HG03025 (cell line): ENCODE results near the gene SOX1.

ENCODE experiments used
- ATAC-seq: cut with Tn5 transposase; IDR thresholded peaks from one replicate; pipeline ENCODE4 v1.9.1; 2021; ENCODE audit warnings: mild to moderate bottlenecking, moderate library complexity; ENCODE audit not compliant: unreplicated experiment, low FRiP score

Gene SOX1

DNA sequence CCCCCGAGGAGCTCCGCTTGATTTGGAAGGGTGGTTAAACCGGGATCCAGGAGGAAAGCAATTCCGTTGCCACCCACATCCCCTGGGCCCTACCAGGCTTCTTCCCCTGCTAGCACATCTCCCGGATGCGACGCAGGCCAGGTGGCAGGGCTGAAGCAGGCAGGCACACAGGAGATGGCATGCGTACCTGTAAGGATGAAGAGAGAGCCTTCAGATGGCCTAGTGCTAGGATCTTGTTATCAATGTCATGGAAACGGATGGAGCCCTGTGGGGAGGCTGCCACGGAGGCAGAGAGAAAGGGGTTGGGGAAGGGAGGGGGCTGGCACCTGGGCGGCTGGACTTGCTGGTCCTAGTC, 8.5 kb upstream of the SOX1 start:
- no peak for ATAC-seq

DNA sequence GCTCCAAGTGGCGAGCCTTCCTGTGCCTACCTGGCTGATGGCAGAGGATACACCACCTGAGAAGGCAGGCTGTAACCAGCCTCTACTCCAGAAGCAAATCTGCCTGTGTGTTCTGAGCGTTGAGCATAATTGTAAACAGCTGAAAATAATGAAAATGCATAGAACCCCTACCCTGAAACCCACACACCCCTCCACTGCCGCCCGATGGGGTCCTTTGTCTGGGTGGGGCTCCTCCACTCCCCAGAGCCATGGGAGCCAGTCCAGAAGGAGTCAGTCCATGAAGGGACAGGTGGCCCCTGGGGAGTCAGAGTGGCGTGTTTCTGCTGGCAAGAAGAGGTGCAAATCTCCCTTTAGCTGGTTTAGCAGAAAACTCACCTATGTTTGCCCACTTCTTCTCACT, 8.0 kb upstream of the SOX1 start:
- no peak for ATAC-seq

DNA sequence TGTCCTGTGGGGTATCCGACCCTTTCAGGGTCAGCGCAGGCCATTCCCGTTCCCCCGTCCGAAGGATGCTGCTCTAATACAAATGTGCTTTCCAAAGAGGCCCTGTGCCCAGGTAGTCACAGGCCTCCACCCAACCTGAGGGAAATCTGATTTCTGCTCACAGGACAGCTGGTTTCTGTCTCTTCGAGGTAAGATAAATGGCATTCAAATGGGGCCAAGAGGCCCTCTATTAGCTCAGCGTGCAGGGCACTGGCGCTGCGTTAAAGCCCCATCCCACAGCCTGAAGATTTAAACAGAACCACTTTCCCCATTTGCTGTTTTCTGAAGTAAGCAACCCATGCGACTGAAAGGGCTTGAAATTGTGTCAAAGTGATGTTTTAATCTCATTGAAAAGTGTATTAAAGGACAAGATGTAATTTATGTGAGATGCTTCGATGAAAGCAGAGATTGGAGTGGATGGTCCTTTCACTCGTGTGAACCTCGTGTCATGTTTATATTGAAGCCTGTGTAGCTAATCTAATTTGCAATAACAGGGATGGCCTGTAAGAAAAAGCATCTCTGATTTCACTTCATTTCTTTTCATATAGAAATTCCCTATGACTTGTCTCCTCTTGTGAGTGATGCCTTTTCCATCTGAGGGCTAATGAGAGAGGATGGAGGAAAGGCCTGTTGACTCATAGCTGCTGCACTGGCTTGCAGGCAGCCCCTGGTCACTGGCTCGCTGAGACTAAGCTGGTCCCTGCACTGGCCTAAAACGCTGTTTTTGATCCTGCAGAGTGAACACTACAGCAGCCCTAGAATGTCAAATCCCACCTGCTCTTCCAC, 7.3 kb upstream of the SOX1 start:
- no peak for ATAC-seq

DNA sequence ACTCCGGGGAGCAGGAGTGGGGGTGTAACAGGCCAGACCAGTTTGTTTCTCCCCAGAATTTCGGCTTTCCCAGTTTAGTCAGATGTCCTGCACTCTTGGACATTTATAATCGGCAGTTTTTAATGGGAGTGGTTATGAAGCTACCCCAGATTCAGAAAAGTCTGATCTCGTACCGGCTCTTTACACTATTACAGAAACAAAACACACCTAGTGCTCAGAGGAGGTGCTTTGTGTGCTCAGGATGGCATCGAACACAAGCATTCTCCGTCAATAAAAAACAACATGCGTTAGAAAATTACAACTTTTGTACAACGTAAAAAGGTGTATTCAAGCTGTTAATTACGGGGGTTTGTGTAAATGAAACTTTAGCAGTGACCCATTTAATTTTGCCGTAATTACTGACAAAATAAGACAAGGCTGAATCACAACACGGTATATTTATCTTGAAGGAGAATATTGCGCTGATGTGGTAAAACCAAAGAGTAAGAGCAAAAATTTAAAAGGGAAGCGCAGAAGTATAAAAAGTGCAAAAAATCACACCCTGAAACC, 6.6 kb upstream of the SOX1 start:
- no peak for ATAC-seq

DNA sequence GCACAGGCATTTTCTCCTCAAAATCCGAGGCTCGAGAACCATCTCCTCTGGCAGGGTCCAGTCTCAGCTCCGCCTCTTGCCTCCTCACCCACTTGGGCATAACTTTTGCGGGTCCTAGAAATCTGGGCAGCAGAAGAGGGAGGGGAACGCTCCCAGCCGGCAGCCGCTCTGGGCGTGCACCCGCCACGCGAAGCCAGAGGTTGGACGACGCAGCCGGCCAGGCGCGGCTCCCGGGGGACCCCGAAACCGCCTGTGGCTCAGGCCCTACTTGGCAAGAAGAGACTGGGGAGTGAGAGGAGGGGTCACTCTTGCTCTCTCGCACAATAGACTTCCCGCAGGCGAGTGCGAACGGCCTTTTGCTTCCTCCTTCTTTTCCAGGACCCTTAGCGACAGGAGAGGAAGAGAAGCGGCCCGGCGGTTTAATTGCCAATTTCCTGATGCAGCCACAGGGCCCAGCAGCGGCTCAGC, 6.0 kb upstream of the SOX1 start:
- ATAC-seq = no peak

DNA sequence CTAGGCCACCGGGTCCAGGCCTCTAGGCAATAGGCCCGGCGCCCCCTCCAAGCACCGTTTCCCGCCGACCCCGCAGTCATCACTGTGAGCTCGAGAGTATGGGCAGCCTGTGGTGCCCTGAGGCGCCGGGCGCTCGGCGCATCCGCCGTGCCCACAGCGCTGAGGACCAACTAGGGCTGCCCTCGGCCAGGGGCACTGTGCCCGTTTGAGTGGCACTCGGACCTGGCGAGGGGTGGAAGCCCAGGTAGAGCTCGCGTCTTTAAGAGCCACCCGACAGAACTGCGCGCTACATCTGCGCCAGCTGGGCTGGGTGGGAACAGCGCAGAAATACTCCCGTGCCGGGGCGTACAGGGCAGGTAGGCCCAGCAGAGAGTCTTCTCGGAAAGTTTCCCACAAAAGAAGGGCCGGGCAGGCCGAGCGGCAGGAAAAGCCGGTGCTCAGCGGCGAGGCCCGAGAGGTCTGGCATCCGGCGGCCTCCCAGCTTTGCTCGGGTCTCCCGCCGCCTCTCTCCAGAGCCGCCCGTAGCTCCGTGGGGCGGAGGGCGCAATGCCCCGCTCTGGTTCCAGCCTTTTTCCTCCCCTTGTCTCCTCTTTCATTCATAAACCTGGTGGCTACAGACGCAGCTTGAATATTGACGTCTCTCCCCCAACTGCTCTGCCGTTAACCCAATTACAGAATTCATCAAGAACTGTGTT, 5.4 kb upstream of the SOX1 start:
- ATAC-seq = no peak

DNA sequence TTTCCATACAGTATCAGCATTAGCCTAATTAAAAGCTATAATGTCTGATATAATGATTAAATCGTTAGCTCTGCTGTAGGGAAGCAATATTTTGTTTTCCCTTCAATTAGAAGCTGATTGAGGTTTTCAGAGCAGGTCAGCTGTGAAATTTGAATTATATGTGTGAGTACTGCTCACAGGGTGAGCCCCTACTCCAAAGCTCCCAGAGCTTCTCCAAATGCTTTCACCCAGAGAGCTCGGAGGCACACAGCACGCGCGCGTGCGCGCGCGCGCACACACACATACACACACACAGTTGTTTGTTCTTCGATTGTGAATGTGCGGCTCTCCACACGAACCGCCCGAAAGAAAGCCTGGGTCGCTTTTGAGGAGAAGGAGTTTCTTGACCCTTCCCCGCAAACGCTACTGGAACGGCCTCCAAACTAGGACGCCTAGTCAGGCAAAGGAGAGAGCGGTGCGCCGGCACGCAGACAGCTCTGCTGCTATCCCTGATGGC, 4.8 kb upstream of the SOX1 start:
- no peak for ATAC-seq

DNA sequence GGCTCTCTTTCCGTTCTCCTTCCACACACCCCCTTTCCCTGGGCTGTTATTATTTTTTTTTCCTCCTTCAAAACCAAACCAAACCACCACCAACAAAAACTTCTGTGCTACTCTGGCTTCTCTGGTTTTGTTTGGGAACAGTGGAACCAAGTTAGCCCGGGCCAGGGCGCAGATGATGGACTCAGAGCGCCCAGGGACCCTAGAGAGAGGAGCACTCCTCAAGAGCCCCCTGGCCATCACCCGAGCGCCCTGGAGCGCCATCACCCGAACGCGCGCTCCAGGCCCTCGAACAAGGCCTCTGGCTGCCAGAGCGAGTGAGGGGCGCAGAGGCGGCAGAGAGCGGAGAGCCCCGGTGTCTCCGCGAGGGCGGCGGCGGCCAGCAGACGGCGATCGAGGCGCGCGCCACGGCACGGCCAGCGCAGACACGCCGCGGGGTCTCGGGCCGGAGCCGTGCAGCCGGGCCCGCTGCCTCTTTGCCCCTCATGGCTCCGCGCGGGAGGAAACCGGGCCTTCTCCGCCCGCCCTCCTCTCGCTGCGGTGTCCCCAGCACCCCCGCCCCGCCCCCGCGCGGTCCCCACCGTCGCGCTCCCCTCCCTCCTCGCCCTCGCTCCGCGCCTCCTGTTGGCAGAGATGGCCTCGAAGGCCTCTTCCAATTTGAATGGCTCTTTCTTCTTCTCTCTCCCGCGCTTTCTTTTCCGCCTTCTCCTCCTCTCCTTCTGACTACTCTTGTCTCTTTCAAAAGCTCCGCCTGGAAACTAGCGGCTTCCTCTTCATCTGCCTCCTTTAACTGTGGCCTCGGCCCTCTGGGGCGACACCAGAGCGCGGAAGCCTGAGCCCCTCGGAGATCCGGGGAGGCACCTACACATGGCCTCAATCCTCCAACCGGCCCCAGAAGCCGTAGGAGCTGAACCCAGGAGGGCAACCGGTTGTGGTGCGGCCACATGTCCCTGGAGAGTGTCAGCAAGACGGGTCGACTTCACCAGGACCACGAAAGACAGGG, 4.1 kb upstream of the SOX1 start:
- ATAC-seq = no peak

DNA sequence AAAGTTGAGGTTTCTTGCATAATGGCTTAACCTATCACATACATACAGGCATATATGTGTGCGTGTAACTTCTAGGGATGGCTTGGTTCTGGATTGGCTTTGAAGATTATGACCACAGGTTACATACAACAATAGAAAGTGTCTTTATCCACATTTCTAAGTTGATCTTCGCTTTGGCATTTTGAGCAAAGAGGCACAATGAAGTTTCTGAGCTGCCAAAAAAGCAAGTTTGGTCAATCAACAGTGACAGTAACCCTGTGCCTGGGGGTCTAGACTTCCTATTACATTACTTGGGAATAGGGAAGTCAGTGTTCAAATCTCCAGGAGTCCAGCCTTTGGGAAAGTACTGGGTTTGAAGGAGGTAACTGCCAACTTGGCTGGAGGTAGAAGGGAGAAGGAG, 3.1 kb upstream of the SOX1 start:
- no peak for ATAC-seq

DNA sequence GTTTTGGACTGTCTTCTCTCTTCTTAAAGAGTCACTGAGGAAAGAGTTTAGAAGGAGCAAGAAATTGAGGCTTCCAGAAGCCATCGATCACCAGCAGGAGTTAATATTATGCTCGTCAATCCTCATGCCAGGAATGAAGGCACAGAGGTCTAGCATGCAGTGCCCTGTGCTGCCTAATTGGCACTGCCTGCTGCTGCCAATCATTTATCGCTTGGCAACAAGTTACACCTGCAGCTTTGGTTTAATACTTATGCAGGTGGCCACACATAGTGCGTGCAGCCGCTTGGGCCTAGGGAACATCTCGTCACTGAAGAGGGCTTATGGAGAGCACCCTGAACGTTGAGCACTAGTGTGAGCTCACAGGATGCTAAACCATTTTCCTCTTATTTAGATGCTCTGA, 2.7 kb upstream of the SOX1 start:
- ATAC-seq = no peak

DNA sequence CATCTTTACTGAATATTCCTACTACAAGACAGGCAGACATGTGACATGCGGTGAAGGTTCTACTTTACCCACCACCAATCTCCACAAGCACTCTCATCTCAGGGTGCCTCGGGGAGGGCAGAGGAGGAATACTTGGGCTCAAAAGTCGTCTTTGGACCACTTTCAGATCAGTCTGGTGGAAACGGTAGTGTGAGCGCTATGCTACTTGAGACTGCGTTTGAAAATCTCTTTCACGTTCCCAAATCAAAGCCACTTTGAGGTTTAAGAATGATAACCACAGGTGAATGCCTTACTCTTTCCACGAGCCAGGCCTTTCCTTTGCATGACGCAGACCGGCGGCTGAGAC, 1.5 kb upstream of the SOX1 start:
- ATAC-seq = no peak

DNA sequence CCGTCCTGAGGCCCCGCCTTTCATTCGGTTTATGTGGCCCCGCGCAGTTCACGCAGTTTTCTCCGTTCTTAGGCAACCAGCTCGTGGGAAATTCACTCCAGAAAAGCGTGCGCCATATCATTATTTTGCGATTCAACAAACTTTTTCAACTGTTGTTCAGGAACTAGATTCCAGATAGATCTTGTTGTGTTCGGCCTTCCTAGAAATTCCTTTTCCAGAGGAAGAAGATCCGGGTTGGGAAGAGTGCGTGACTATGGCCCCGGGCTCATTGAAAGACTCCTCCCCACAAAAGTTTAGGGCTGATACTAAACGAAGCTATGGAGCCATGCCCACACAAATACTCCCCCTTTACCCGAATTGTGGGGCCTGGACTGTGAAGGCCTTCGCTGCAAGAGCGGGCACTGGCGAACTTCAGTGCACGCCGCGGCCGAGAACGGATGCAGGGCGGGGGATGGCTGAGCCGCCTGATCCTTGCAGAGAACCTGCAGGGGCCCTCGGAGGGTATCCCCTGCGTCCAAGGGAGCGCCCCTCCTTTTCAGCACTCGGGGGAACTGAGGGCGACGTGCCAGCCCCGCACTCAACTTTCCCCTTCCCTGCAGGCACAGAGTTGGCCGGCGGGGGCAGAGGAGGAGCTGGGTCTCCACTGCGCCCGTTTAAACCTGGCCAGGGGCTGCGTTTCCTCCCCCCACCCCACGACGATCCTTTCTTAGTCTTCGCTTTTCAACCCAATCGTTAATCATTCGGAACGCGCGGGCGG, 904 bp upstream of the SOX1 start:
- ATAC-seq = no peak

DNA sequence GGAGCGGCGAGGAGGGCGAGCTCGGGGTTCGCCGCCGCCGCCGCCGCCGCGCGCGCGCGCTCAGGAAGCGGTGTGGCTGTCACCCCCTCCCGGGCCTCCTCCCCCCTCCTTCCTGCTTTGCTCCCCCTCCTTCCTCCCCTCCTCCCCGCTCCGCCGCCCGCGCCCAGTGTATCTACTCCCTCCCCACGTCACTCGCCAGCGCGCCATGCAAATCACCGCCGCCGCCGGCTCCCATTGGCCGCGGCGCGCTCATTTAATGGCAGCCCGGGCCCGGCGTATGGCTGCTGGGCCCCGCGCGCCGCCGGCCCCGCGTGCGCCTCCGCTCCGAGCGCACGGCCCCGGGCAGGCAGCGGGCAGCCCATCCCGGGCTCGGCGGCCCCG, 335 bp upstream of the SOX1 start:
- ATAC-seq = no peak

DNA sequence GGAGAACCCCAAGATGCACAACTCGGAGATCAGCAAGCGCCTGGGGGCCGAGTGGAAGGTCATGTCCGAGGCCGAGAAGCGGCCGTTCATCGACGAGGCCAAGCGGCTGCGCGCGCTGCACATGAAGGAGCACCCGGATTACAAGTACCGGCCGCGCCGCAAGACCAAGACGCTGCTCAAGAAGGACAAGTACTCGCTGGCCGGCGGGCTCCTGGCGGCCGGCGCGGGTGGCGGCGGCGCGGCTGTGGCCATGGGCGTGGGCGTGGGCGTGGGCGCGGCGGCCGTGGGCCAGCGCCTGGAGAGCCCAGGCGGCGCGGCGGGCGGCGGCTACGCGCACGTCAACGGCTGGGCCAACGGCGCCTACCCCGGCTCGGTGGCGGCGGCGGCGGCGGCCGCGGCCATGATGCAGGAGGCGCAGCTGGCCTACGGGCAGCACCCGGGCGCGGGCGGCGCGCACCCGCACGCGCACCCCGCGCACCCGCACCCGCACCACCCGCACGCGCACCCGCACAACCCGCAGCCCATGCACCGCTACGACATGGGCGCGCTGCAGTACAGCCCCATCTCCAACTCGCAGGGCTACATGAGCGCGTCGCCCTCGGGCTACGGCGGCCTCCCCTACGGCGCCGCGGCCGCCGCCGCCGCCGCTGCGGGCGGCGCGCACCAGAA, 1.1 kb downstream of the SOX1 start:
- no peak for ATAC-seq

DNA sequence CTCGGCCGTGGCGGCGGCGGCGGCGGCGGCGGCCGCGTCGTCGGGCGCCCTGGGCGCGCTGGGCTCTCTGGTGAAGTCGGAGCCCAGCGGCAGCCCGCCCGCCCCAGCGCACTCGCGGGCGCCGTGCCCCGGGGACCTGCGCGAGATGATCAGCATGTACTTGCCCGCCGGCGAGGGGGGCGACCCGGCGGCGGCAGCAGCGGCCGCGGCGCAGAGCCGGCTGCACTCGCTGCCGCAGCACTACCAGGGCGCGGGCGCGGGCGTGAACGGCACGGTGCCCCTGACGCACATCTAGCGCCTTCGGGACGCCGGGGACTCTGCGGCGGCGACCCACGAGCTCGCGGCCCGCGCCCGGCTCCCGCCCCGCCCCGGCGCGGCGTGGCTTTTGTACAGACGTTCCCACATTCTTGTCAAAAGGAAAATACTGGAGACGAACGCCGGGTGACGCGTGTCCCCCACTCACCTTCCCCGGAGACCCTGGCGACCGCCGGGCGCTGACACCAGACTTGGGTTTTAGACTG, 1.7 kb downstream of the SOX1 start:
- ATAC-seq = no peak

DNA sequence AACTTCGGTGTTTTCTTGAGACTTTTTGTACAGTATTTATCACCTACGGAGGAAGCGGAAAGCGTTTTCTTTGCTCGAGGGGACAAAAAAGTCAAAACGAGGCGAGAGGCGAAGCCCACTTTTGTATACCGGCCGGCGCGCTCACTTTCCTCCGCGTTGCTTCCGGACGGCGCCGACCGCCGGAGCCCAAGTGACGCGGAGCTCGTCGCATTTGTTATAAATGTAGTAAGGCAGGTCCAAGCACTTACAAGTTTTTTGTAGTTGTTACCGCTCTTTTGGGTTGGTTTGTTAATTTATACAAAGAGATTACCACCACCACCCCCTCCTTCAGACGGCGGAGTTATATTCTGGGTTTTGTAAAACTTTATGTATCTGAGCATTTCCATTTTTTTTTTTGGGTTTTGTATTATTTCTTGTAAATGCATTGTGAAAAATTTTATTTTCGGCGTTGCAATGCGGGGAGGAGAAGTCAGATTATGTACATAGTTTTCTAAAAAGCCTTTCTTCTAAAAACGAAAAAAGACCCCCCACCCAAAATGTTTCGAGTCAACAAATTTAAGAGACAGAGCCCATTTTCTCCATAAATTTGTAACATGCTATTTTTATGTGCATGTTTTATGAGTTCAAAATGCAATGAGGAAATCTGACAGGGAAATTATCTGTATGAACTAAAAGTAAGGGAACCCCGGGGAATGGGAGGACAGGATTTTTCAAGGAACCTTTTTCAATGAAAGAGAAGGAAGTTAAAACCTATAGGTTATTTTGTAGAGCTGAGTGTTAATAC, 2.3 kb downstream of the SOX1 start:
- ATAC-seq = no peak

DNA sequence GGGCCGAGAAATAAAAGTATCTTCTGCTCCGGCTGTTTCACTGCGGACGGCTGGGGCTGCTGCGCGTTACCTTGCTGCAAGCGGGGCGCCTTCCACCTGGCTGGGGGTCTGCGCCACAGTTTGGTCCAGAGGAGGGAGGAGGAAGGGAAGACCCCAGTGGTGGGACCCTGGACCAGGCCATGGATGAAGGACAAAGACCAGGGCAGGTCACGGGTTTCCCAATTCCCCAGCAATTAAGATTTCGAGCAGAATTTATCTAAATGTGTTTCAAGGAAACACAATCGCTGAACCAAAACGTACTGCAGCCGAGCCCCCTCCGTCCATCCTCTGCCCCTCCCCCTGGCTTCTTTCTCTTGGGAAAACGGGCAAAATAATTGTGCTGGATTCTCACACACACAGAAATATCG, 2.9 kb downstream of the SOX1 start:
- ATAC-seq = no peak

DNA sequence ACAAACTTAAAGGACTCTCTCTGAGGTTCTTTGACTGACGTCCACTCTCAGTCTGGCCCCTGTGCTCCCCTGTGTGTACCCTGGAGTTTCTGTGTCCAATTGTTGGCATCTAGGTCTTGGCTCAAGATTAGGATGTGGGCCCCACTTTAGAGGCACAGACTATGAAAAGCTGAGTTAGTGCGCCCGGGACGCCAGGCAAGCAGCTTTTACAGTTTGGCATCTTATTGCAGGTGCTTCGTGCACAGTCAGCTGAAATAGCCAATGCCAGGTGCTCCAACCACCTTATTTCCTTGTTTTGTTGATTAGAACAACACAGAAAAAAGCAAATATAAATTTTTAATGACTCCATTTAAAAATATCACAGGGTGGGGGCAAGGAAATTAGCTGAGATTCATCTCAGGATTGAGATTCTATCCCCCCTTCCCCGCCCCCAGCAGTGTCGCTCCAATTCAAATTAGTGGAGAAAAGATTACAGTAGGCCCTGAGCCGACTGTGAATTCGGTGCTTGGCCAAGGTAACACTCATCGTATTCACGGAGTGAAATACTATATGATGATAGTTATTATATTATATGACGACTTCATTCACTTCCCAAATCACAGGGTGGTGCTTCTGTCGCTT, 4.3 kb downstream of the SOX1 start:
- no peak for ATAC-seq
